Prostate gland (tissue), 2 donors: Measurements from ENCODE around the gene SLC26A11. TPM values are rescaled to one million over a fixed set of nuclear protein-coding genes. Genes with fewer than 3 reads are reported as not detected.
"Not testable (repeated sequence)": the region's sequence is repeated elsewhere in the genome, so short reads cannot be mapped to it uniquely, and the experiment has no call there.

ENCODE experiments used
- DNase-seq: peaks from one replicate; pipeline ENCODE4 v3.0.0-alpha.2; 2019; ENCODE audit warnings: low spot score
- H3K27ac ChIP-seq, 2 donors: fragments of 200-600 bp; sonication (generic); 2 replicates each; pipeline ENCODE4 v1.5.1; 2017 to 2019
- H3K27me3 ChIP-seq: fragments of 200-600 bp; sonication (generic); replicated peaks from 2 replicates; pipeline ENCODE4 v1.5.1; 2019; ENCODE audit not compliant: insufficient read depth
- H3K36me3 ChIP-seq, 2 donors: fragments of 200-600 bp; sonication (generic); 1 replicate in 1 of 2; 2 replicates in 1 of 2; pipeline versions ENCODE4 v1.5.1 to v1.8.1; 2017 to 2019
- H3K4me1 ChIP-seq: fragments of 200-600 bp; sonication (generic); replicated peaks from 2 replicates; pipeline ENCODE4 v1.5.1; 2019
- H3K4me3 ChIP-seq, 2 donors: fragments of 200-600 bp; sonication (generic); 2 replicates each; pipeline ENCODE4 v1.5.1; 2017 to 2019
- H3K9me3 ChIP-seq: fragments of 200-600 bp; sonication (generic); 2 replicates; pipeline ENCODE4 v1.5.1; 2017
- CTCF ChIP-seq, 4 experiments: fragments of 200-600 bp in 2 of 4; fragments of 450-650 bp in 2 of 4; sonication (generic) in 2 of 4; IDR thresholded peaks; 1 replicate in 3 of 4; 2 replicates in 1 of 4; pipeline ENCODE4 v1.5.1; 2016 to 2019; ENCODE audit warnings: antibody characterized with exemption in 4 of 4, mild to moderate bottlenecking in 2 of 4, moderate library complexity in 2 of 4
- POLR2A ChIP-seq: fragments of 450-650 bp; IDR thresholded peaks from one replicate; pipeline ENCODE4 v1.6.1; 2016; ENCODE audit warnings: antibody characterized with exemption, mild to moderate bottlenecking
- POLR2AphosphoS5 ChIP-seq: sonication (generic); formaldehyde crosslinking; IDR thresholded peaks from one replicate; pipeline ENCODE4 v1.6.1; 2017; ENCODE audit warnings: antibody characterized with exemption
- WGBS: methylation state at CpG from one replicate; pipeline ENCODE4 v1.1.5; 2018; 5-methylcytosine and 5-hydroxymethylcytosine counted together
- intact Hi-C: fragments of 100-400 bp; cut with DNase I; formaldehyde crosslinking; loops from one replicate; pipeline ENCODE4 v1.14.2; 2022
- total RNA-seq, 2 donors: library from RNA; depleted of rRNA; stranded (reverse); fragments of >200 nt; gene quantifications; one replicate each; pipeline ENCODE4 v1.1.0, GENCODE V29; 2016

The SLC26A11 gene
- total RNA-seq, 2 donors from 2014 or later = 16.9 to 32.4 TPM

- Histone ChIP-seq H3K36me3 (peaks cover 14 to 27% of the 10 kb centered on the region in 2 donors), H3K4me1 (no peaks in the 10 kb centered on the region), H3K4me3 (no peak overlapping the region), H3K9me3 (no peaks in the 10 kb centered on the region), H3K27me3 (no peaks in the 10 kb centered on the region), H3K27ac (no peak overlapping the region)
- TF ChIP-seq CTCF (IDR thresholded peaks at IDR 0.05) (no peak), POLR2A (no peak), POLR2AphosphoS5 (no peak)
- intact Hi-C loops = no loop called here
- WGBS = 92% methylated on average over 23 of the region's 26 CpGs
- DNase-seq = no peak
These were observed 23.6 kb downstream of the SLC26A11 start for GRCh38 chr17:80243526-80244433.

- H3K27ac ChIP-seq, H3K27me3 ChIP-seq, DNase-seq, H3K4me1 ChIP-seq, H3K4me3 ChIP-seq, H3K9me3 ChIP-seq, intact Hi-C loops: not testable (repeated sequence)
- H3K36me3 ChIP-seq = peaks cover 14 to 27% of the 10 kb centered on the region in 2 donors
- WGBS = 92% methylated on average over 6 of the region's 6 CpGs
These were observed 24.2 kb downstream of the SLC26A11 start for GRCh38 chr17:80244448-80244847.

- H3K27me3 ChIP-seq = no peaks in the 10 kb centered on the region
- DNase-seq = no peak
- intact Hi-C loops = no loop called here
- no peaks in the 10 kb centered on the region for H3K9me3 ChIP-seq
- peaks cover 14 to 27% of the 10 kb centered on the region in 2 donors for H3K36me3 ChIP-seq
- no peaks in the 10 kb centered on the region for H3K4me1 ChIP-seq
- H3K27ac ChIP-seq = no peak overlapping the region
- no peak overlapping the region for H3K4me3 ChIP-seq
- WGBS = 85% methylated on average over 22 of the region's 22 CpGs
- TF ChIP-seq CTCF (IDR thresholded peaks at IDR 0.05) (no peak), POLR2AphosphoS5 (no peak), POLR2A (no peak)
These were observed 24.8 kb downstream of the SLC26A11 start for GRCh38 chr17:80244871-80245509.

- Histone ChIP-seq H3K27ac (no peak overlapping the region), H3K36me3 (peaks cover 12 to 27% of the 10 kb centered on the region in 2 donors), H3K9me3 (no peaks in the 10 kb centered on the region), H3K27me3 (no peaks in the 10 kb centered on the region), H3K4me3 (no peak overlapping the region), H3K4me1 (no peaks in the 10 kb centered on the region)
- no peak for DNase-seq
- TF ChIP-seq POLR2AphosphoS5 = no peak
- TF ChIP-seq CTCF (IDR thresholded peaks at IDR 0.05) = no peak
- 91% methylated on average over 23 of the region's 27 CpGs for WGBS
- intact Hi-C loops = no loop called here
These were observed 25.5 kb downstream of the SLC26A11 start for GRCh38 chr17:80245566-80246265.

GRCh38 chr17:80246266-80246681 is 26.0 kb downstream of the SLC26A11 start:
- H3K36me3 ChIP-seq = peaks cover 10 to 26% of the 10 kb centered on the region in 2 donors
- no peaks in the 10 kb centered on the region for H3K27me3 ChIP-seq
- DNase-seq = no peak
- 91% methylated on average over 19 of the region's 19 CpGs for WGBS
- no peaks in the 10 kb centered on the region for H3K9me3 ChIP-seq
- no peak for TF ChIP-seq POLR2AphosphoS5
- TF ChIP-seq POLR2A = no peak
- no peak for TF ChIP-seq CTCF (IDR thresholded peaks at IDR 0.05)
- H3K4me1 ChIP-seq = no peaks in the 10 kb centered on the region
- H3K4me3 ChIP-seq = no peak overlapping the region
- intact Hi-C loops = no loop called here
- H3K27ac ChIP-seq = no peak overlapping the region
